Activated CD4-positive, alpha-beta T cell treated with anti-CD3 and anti-CD28 coated beads, Interleukin-2, Interleukin-6, amounts not matched to agents 100 ng/mL and 50 ng/mL, durations not matched to agents 16 hours and 8 hours (primary cell): ENCODE data around the gene PIGL.
A peak's percentile ranks its signal among the peaks of the same experiment; 100 is the strongest.
"Not testable (repeated sequence)": the region's sequence is repeated elsewhere in the genome, so short reads cannot be mapped to it uniquely, and the experiment has no call there.

Experiments
- DNase-seq: peaks from one replicate; pipeline ENCODE4 v3.0.0-alpha.2; 2020

The PIGL gene

GRCh38 chr17:16217002-16217635 is at the start of gene PIGL:
Gene PIGL, plus strand, starts transcription at chr17:16217210. Its CDS starts 17 bp downstream, at chr17:16217227.
- peak; percentile 95 for DNase-seq

DNA sequence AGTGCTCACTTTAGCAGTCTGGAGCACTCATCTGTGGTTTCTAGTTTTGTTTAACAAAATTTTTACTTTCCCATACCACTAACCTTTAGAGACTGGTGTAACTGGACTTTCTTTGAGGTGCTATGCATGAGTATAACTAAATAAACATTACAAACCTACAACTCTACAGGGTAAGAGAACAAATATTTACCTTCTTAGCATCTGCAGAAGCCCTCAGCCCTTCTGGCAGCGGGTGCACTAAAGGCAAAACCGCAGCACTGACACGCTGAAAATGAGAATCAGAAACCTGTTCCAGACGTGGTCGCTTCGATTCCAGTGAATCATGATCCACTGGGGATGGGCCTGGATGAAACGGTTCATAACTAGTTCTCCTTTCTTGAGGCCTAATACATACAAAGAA is 45.4 kb upstream of the PIGL start:
- DNase-seq = no peak

DNA sequence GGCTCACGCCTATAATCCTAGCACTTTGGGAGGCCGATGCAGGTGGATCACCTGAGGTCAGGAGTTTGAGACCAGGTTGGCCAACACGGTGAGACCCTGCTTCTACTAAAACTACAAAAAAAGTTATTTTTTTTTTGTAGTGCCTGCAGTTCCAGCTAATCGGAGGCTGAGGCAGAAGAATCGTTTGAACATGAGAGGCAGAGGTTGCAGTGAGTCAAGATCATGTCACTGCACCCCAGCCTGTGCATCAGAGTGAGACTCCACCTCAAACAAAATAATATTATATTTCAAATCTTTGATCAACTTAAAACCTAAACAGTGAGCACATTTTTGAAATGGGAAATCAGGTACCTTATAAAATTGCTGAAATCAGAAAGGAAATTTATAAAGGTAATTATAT is 38.2 kb upstream of the PIGL start:
- no peak for DNase-seq

DNA sequence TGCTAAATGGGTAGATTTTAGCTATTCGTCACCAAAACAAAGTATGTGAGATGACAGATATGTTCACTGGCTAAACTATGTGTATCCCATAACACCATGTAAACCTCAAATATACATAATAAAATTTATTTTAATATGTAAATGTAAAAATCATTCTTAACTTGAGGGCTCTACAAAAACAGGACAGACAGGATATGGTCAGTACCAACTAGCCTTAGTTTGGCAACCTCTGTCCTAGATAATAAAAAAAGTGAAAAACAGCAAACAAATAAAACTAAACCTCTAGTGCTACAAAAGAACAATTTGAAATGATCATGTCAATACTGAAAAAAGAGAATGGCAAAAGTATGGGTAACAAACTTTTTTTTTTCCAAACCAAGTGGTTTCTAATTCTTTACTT is 35.4 kb upstream of the PIGL start:
- DNase-seq = no peak

GRCh38 chr17:16187642-16188041 is 29.4 kb upstream of the PIGL start:
- no peak for DNase-seq

DNA sequence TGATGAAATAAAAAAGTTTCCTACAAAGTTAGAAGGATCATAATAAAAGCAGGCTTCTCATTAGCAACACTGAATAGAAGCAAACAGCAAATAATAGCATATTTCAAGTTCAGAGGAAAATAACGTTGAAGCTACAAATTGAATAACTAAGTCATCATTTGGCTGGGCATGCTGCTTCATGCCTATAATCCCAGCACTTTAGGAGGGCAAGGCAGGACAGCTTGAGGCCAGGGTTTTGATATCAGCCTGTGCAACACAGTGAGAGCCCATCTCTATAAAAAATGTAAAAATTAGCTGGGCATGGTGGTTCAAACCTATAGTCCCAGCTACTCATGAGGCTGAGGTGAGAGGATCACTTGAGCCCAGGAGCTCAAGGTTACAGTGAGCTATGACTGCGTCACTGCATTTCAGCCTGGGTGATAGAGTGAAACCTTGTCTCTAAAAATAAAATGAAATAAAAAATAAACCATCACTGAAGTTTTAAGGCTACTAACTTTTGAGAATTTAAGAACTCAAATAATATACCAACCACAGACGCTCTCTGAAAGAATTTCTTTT is 27.1 kb upstream of the PIGL start:
- DNase-seq = no peak

GRCh38 chr17:16190703-16191360 is 26.2 kb upstream of the PIGL start:
- DNase-seq = no peak

DNA sequence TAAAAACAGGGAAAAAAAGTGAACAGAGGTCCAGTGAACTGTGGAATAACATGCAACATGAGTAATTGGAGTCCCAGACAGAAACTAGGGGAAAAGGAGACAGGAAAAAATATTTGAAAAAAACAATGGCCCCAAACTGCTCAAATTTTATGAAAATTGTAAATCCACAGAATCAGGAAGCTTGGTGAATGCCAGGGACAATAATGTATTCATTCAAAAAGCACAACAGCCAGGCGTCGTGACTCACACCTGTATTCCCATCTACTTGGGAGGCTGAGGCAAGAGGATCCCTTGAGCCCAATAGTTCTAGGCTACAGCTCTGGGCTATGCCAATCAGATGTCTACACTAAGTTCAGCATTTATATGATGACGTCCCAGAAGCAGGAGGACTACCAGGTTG is 25.4 kb upstream of the PIGL start:
- no peak for DNase-seq

DNA sequence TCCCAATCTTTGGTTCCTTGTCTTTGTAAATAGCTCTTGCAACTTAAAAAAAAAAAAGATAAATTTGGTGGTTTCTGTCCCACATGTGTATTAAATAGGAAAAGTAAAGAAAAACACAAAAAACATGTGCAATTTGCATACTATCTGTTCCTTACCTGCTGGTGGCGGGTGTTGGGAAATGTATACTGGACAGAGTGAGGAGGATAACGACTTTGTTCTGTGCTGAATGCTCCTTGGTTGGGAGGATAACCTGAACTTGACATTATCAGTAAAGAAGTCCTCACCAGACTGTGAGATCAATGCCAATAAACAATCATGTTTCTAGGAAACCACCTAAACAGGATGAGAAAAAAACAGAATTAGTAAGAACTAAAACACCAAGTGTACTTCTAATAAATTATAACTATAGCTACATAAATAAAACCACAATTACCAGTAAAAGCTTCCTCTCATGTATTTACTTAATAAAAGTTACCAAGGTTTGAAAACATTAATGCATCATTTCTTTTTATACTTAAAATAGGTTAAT is 22.6 kb upstream of the PIGL start:
- not testable (repeated sequence) for DNase-seq

- no peak for DNase-seq
These were observed 19.7 kb upstream of the PIGL start for GRCh38 chr17:16197276-16197675.

DNA sequence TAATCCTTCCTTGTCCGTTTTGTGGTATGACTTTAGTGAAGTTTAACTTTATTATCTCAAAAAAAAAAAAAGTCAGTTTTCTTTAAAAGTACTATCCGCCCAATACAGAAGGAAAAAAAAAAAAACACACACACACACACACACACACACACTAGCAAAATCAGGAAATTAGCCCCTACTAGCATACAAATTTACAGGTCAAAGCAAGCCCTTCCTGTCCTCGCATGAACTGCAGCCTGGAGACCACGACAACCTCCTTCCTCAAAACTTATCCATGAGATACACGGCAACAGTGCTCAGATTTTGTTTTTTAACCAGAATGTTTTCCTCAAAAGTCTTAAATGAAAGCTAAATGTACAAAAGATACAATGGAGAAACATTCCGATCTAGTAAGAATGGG is 17.9 kb upstream of the PIGL start:
- DNase-seq = no peak

GRCh38 chr17:16201693-16202131 is 15.3 kb upstream of the PIGL start:
- not testable (repeated sequence) for DNase-seq

DNA sequence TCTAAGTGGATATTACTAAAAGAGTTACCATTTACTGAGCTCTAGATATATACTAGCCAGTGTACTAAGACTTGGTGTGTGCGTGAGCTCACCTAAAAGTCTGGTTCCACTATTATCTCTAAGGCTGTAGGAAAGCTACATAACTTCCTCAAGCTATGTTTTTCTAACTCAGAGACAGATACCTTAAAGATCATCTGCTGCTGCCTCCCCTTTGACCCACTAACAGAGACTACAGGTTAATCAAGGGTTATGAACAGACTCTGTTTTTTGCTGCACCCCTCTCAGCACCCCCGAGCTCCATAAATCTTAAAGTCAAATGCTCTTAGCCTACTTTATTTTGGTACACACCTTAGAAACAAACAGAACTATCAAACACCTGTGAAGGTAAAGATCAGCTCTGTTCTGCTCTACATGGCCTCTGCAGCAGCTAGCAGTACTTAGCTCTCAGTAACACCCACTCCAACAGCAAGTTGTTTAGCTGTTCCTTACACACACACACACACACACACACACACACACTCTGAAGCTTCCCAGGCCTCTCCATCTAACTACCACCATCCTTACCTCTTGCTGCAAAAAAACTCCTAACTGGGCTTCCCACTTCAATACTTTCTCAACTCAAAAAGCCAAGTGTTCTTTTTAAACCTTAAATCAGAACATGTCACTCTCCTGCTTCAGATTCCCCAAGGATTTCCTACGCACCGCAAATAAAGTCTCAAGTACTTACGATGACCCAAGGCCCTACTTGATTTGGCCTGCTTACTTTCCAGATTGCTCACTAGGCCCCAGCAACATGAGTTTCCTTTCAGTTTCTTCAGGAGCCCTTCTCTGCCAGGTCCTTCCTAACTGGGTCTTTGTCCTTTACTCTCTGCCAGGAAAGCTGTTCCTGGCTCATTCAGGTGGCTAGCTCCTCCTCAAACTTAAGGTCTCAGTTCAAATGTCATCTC is 14.2 kb upstream of the PIGL start:
- DNase-seq = not testable (repeated sequence)

DNA sequence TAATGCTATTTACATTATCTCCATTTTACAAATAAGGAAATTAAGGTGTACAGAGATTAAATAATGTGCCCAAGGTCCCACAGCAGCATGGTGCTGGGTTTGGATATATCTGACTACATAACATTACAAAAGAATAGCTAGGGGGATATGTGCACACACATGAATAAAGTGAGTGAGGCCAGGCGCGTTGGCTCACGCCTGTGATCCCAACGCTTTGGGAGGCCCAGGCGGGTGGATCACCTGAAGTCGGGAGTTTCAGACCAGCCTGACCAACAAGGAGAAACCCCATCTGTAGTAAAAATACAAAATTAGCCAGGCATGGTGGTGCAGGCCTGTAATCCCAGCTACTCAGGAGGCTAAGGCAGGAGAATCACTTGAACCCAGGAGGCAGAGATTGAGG is 12.2 kb upstream of the PIGL start:
- DNase-seq = not testable (repeated sequence)

- DNase-seq = no peak
These were observed 5.4 kb upstream of the PIGL start for GRCh38 chr17:16211590-16211989.

DNA sequence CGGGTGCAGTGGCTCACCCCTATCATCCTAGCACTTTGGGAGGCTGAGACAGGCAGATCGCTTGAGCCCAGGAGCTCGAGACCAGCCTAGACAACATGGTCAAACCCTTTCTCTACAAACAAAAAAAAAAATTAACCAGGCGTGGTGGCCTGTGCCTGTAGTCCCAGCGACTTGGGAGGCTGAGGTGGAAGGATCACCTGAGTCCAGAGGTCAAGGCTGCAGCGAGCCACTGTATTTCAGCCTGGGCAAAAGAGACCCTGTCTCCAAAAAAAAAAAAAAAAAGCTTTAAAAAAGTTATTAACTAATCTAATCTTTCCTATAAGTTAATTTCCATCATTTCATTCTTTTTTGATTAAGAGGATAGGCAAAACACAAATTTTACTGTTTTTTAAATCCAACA is 4.2 kb upstream of the PIGL start:
- DNase-seq = no peak

DNA sequence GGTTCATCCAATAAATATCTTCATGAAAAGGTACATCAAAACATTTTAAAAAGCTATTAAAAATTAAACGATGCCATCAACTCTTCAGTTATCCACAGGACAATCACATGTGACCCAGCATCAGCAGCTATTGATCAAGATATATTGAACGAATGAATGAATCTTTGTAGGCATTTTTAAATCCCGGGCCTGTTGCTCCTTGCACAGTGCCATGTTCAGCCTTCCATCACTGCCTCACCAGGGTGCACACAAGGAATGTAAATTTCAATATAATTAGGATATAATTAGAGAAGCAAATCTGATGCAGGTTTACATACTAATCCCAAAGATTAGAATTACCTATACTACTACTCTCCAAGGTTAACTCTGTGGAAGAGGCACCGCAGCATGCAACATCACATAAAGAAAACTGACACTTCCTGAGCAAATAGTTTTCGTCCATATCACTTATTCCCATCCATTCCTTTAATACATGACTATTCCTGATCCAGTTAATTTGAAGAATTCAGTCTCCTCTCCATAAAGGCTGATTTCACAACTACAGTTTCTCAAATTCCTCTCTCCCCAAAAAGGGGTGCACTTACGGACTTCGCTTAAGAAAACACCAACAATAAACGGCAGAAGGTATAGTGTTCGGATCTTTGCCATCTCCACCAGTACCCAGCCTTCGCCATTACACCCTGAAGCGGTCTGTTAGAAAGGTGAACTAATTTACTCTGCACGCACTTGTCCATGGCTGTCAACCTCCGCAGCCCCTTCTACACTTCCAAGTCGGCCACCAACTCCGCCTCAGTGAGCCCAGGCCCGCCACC is 2.6 kb upstream of the PIGL start:
- peak; percentile 10 for DNase-seq

GRCh38 chr17:16215002-16215272 is 2.1 kb upstream of the PIGL start:
- DNase-seq = peak; percentile 48

DNA sequence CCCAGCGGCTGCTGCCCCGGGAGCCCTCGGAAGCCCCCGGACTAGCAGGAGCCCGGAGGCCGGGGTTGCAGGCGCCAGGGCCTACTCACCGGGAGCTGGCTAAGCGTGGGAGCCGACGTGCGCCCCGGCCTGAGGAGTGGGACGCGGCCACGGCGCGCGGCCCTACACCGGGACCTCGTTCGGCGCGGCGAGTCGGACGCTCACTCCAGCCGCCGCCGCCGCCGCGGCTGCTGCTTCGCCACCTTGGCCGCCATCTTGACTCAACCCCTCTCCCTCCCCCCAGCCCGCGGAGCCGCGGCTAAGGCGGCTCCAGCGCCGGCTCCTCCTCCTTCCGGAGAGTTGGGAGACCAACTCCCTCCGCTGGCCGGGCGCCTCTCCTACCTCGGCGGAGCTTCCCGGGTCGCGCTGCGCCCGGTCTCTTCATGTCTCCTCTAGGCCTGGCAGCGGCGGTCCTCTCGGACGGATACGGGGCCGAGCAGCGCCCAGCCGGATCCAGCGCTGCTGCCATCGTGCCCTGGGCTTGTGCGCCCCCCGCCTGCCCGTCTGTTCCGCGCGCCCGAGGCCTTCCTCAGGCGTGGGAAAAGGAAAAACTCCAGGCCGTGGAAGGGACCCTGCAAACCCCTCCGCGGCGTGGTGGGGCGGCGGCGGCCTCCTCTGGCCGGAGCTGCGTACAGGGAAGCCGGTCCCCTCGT is 1.6 kb upstream of the PIGL start, which contains the start of gene NCOR1:
TSS of gene NCOR1 (minus strand) at position 262 of the 692 bp plus-strand sequence. CDS start 20,965 bp downstream, outside the sequence.
- peak; percentile 96 for DNase-seq

- DNase-seq = no peak
These were observed 1.1 kb upstream of the PIGL start for GRCh38 chr17:16215965-16216316.

- not testable (repeated sequence) for DNase-seq
These were observed 539 bp upstream of the PIGL start for GRCh38 chr17:16216341-16217001.
